K562 (cell line): ENCODE results near the gene C10orf105. TPM values are rescaled to one million over a fixed set of nuclear protein-coding genes. Genes with fewer than 3 reads are reported as not detected.

Experiments
- CHD2 ChIP-seq: IDR thresholded peaks from 2 replicates; pipeline ENCODE4 v1.6.1; 2011; ENCODE audit warnings: low read depth, low read length
- CREB3L1 ChIP-seq: fragments of 450-650 bp; IDR thresholded peaks from 2 replicates; pipeline ENCODE4 v1.6.1; 2014; ENCODE audit warnings: low read depth, mild to moderate bottlenecking, moderate library complexity, borderline replicate concordance
- DMBX1 ChIP-seq: fragments of 250-450 bp; sonication (Bioruptor Pico); IDR thresholded peaks from 2 replicates; pipeline ENCODE4 v1.8.0; 2022; ENCODE audit warnings: inconsistent platforms, mild to moderate bottlenecking, moderate library complexity, borderline replicate concordance
- GTF2E2 ChIP-seq: fragments of 200-800 bp; sonication (Bioruptor generic); IDR thresholded peaks from 2 replicates; pipeline ENCODE4 v1.6.1; 2016; ENCODE audit warnings: missing genetic modification characterization, missing compliant biosample characterization
- MAZ ChIP-seq, 2 experiments: fragments of 450-650 bp in 1 of 2; sonication (generic) in 1 of 2; formaldehyde crosslinking; IDR thresholded peaks in 1 of 2; conservative IDR thresholded peaks in 1 of 2; 2 replicates each; pipeline versions ENCODE4 v1.4.0 to v1.5.0; 2020; ENCODE audit warnings: mild to moderate bottlenecking in 1 of 2, missing genetic modification reagents in 1 of 2
- MCM2 ChIP-seq: fragments of 450-650 bp; IDR thresholded peaks from 2 replicates; pipeline ENCODE4 v1.6.1; 2017; ENCODE audit warnings: low read depth, mild to moderate bottlenecking
- MECOM ChIP-seq: fragments of 250-450 bp; sonication (Bioruptor Pico); IDR thresholded peaks from 2 replicates; pipeline ENCODE4 v1.8.0; 2022; ENCODE audit warnings: inconsistent platforms
- MEF2A ChIP-seq: IDR thresholded peaks from 2 replicates; pipeline ENCODE4 v1.6.1; 2011; ENCODE audit warnings: low read depth, mild to moderate bottlenecking, low read length, moderate library complexity; ENCODE audit not compliant: control insufficient read depth
- MTA1 ChIP-seq: fragments of 450-650 bp; IDR thresholded peaks from 2 replicates; pipeline ENCODE4 v1.6.1; 2017; ENCODE audit warnings: borderline replicate concordance
- SAFB ChIP-seq: fragments of 200-400 bp; formaldehyde crosslinking; IDR thresholded peaks from 2 replicates; pipeline ENCODE4 v1.6.1; 2017; ENCODE audit warnings: low read depth, low read length, borderline replicate concordance
- SOX6 ChIP-seq: fragments of 450-650 bp; IDR thresholded peaks from 2 replicates; pipeline ENCODE4 v1.6.1; 2014; ENCODE audit warnings: mild to moderate bottlenecking
- SRSF7 ChIP-seq: fragments of 200-400 bp; formaldehyde crosslinking; optimal IDR thresholded peaks from 2 replicates; pipeline ENCODE3; 2017; ENCODE audit warnings: mild to moderate bottlenecking, low read depth, low read length
- TEAD1 ChIP-seq, 2 experiments: fragments of 450-650 bp in 1 of 2; sonication (generic) in 1 of 2; formaldehyde crosslinking; IDR thresholded peaks; 2 replicates each; pipeline versions ENCODE4 v1.4.0 to v1.8.0; 2020 to 2022; ENCODE audit warnings: mild to moderate bottlenecking in 2 of 2, missing genetic modification reagents in 1 of 2
- ZFP36 ChIP-seq: fragments of 150-350 bp; IDR thresholded peaks from 2 replicates; pipeline ENCODE4 v1.6.1; 2018; ENCODE audit warnings: low read length, low read depth; ENCODE audit not compliant: partially characterized antibody
- ZNF165 ChIP-seq: fragments of 250-450 bp; sonication (Bioruptor Pico); IDR thresholded peaks from 2 replicates; pipeline ENCODE4 v1.4.0; 2020; ENCODE audit warnings: borderline replicate concordance
- ZNF431 ChIP-seq: sonication (generic); formaldehyde crosslinking; IDR thresholded peaks from 2 replicates; pipeline ENCODE4 v1.8.0; 2022; ENCODE audit warnings: mild to moderate bottlenecking, missing genetic modification reagents
- ZNF583 ChIP-seq: fragments of 250-450 bp; sonication (Bioruptor Pico); IDR thresholded peaks from 2 replicates; pipeline ENCODE4 v1.4.0; 2020
- ZNF584 ChIP-seq: fragments of 200-800 bp; sonication (Bioruptor generic); IDR thresholded peaks from 2 replicates; pipeline ENCODE4 v1.6.1; 2016; ENCODE audit warnings: low read depth, mild to moderate bottlenecking, missing genetic modification characterization, missing compliant biosample characterization
- ZNF592 ChIP-seq: fragments of 450-650 bp; IDR thresholded peaks from 2 replicates; pipeline ENCODE4 v1.6.1; 2017; ENCODE audit warnings: antibody characterized with exemption, mild to moderate bottlenecking
- polyA plus RNA-seq, 8 experiments: library from polyadenylated mRNA; depleted of rRNA in 4 of 8; stranded (reverse) in 5 of 8; unstranded in 3 of 8; fragments of >200 nt; fragmentation: Nextera tagmentation in 2 of 8; fragmentation: Illumina TruSeq in 1 of 8; extraction: Ambion mirVana in 2 of 8; extraction: Trizol in 1 of 8; gene quantifications; 2 replicates each; pipeline versions ENCODE4 v1.2.1 to v1.2.3, GENCODE V29; 2011 to 2014; ENCODE audit warnings: inconsistent platforms in 1 of 8, missing spikeins in 1 of 8
- total RNA-seq, 7 experiments: library from RNA; depleted of rRNA in 6 of 7; stranded (reverse); fragments of >200 nt in 6 of 7; fragmentation: Illumina TruSeq in 2 of 7; extraction: Trizol in 2 of 7; gene quantifications; 2 replicates each; pipeline versions ENCODE4 v1.2.1 to v1.2.3, GENCODE V29; 2011 to 2021; ENCODE audit warnings: low replicate concordance in 1 of 7
- TF ChIP-seq, protein P1 (sequence below): fragments of 450-650 bp; formaldehyde crosslinking; IDR thresholded peaks from 2 replicates; pipeline ENCODE4 v1.4.0; 2020; ENCODE audit warnings: mild to moderate bottlenecking, moderate library complexity
- TF ChIP-seq, protein P2 (sequence below): sonication (generic); formaldehyde crosslinking; IDR thresholded peaks from 2 replicates; pipeline ENCODE4 v1.8.0; 2022; ENCODE audit warnings: missing genetic modification reagents, mild to moderate bottlenecking, moderate library complexity, borderline replicate concordance

C10orf105 gene
- total and polyA plus RNA-seq, 9 of the 15 experiments (the other 6 are each of a cell fraction or from before 2014, with no cell fraction given), result 0.03 to 0.25 (median 0.04) TPM; not detected in 3

DNA sequence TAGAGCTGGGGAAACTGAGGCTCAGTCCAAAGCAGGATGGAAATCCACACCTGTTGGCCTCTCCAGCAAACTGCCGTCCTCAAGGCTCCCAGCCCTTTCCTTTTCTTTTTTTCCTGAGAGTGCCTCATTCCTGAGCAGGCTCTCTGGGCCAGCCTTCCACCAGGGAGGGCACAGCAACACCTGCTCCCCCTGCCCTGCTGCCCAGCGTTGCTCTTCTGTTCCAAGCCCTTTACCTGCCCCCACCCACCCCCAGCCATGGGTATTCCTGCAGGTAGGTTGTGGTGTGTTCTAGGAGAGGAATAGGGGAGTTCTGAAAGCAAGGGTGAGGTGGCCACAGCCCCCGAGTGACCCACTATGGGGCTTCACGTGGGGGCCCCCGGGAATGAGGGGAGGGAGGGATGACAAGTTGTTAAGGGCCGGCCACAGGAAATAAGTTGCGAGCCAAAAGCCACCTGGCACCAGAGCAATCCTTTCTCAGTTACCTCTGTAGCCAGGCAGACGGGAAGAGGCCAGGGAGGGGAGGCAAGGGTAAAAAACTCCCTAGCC lies 34.5 kb upstream of the C10orf105 start (continued):
- TF ChIP-seq ZNF165 (CRISPR knock-in tag) (no peak), SRSF7 (no peak), MCM2 (no peak), SOX6 (no peak), MEF2A (no peak), ZNF431 (CRISPR knock-in tag) (no peak), GTF2E2 (tag) (no peak), MECOM (CRISPR knock-in tag) (no peak), SAFB (no peak), MAZ (CRISPR knock-in tag; conservative IDR thresholded peaks at IDR 0.05 in 1 of 2, IDR thresholded peaks at IDR 0.05 in 1 of 2) (no peak), CHD2 (no peak), ZFP36 (no peak), CREB3L1 (no peak), DMBX1 (CRISPR knock-in tag) (no peak), ZNF584 (CRISPR knock-in tag) (0 out of 2 replicates have a peak, but pooled peaks have one; percentile 22), MTA1 (no peak), ZNF583 (CRISPR knock-in tag) (0 out of 2 replicates have a peak, but pooled peaks have one; percentile 24), TEAD1 (CRISPR knock-in tag; IDR thresholded peaks at IDR 0.05) (no peak), ZNF592 (no peak)
- TF ChIP-seq, protein P1, sequence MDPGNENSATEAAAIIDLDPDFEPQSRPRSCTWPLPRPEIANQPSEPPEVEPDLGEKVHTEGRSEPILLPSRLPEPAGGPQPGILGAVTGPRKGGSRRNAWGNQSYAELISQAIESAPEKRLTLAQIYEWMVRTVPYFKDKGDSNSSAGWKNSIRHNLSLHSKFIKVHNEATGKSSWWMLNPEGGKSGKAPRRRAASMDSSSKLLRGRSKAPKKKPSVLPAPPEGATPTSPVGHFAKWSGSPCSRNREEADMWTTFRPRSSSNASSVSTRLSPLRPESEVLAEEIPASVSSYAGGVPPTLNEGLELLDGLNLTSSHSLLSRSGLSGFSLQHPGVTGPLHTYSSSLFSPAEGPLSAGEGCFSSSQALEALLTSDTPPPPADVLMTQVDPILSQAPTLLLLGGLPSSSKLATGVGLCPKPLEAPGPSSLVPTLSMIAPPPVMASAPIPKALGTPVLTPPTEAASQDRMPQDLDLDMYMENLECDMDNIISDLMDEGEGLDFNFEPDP (CRISPR knock-in tag), result no peak
- TF ChIP-seq, protein P2, sequence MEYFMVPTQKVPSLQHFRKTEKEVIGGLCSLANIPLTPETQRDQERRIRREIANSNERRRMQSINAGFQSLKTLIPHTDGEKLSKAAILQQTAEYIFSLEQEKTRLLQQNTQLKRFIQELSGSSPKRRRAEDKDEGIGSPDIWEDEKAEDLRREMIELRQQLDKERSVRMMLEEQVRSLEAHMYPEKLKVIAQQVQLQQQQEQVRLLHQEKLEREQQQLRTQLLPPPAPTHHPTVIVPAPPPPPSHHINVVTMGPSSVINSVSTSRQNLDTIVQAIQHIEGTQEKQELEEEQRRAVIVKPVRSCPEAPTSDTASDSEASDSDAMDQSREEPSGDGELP (CRISPR knock-in tag), result no peak
